Loucy (cell line): Measurements from ENCODE around the gene GATB.

Experiments used
- H2AFZ ChIP-seq: fragments of 200-600 bp; sonication (generic); 2 replicates; pipeline ENCODE4 v1.6.0; 2016; ENCODE audit warnings: antibody characterized with exemption, mild to moderate bottlenecking, low read length, moderate library complexity
- H3F3A ChIP-seq: fragments of 200-600 bp; 2 replicates; pipeline ENCODE4 v1.6.0; 2016; ENCODE audit warnings: antibody characterized with exemption, low read depth, mild to moderate bottlenecking
- H3K27me3 ChIP-seq: fragments of 200-600 bp; sonication (generic); 2 replicates; pipeline ENCODE4 v1.6.1; 2014; ENCODE audit warnings: low read length, mild to moderate bottlenecking; ENCODE audit not compliant: insufficient read depth, poor library complexity, severe bottlenecking
- H3K36me3 ChIP-seq: fragments of 200-600 bp; sonication (generic); 2 replicates; pipeline ENCODE4 v1.6.1; 2016; ENCODE audit warnings: low read length; ENCODE audit not compliant: insufficient read depth
- H3K4me1 ChIP-seq: fragments of 200-600 bp; sonication (generic); 2 replicates; pipeline ENCODE4 v1.5.1; 2014; ENCODE audit warnings: low read length, mild to moderate bottlenecking; ENCODE audit not compliant: insufficient read depth, poor library complexity, severe bottlenecking
- H3K4me2 ChIP-seq: fragments of 200-600 bp; sonication (generic); 2 replicates; pipeline ENCODE4 v1.6.0; 2014; ENCODE audit warnings: antibody characterized with exemption, low read length, low read depth, mild to moderate bottlenecking; ENCODE audit not compliant: poor library complexity, severe bottlenecking
- H3K4me3 ChIP-seq: fragments of 200-600 bp; sonication (generic); 2 replicates; pipeline ENCODE4 v1.5.1; 2014; ENCODE audit warnings: low read length, mild to moderate bottlenecking, mixed read lengths; ENCODE audit not compliant: poor library complexity, severe bottlenecking
- H3K79me2 ChIP-seq: fragments of 200-600 bp; sonication (generic); 2 replicates; pipeline ENCODE4 v1.6.1; 2014; ENCODE audit warnings: low read length; ENCODE audit not compliant: insufficient read depth
- H3K9ac ChIP-seq: fragments of 200-600 bp; sonication (generic); 2 replicates; pipeline ENCODE4 v1.6.0; 2014; ENCODE audit warnings: mild to moderate bottlenecking, low read depth, low read length, moderate library complexity; ENCODE audit not compliant: poor library complexity, severe bottlenecking
- H3K9me2 ChIP-seq: fragments of 200-600 bp; sonication (generic); replicated peaks from 2 replicates; pipeline ENCODE4 v1.6.1; 2016; ENCODE audit warnings: low read depth, low read length, mixed read lengths
- H3K9me3 ChIP-seq: fragments of 200-600 bp; sonication (generic); 2 replicates; pipeline ENCODE4 v1.6.1; 2014; ENCODE audit warnings: mild to moderate bottlenecking, antibody characterized with exemption, low read length, low read depth; ENCODE audit not compliant: insufficient read depth
- H4K20me1 ChIP-seq: fragments of 200-600 bp; sonication (generic); 2 replicates; pipeline ENCODE4 v1.6.0; 2014; ENCODE audit warnings: antibody characterized with exemption, low read length, mild to moderate bottlenecking; ENCODE audit not compliant: insufficient read depth, poor library complexity, severe bottlenecking
- EZH2phosphoT487 ChIP-seq: fragments of 200-600 bp; IDR thresholded peaks from 2 replicates; pipeline ENCODE4 v1.6.1; 2018; ENCODE audit warnings: antibody characterized with exemption, mild to moderate bottlenecking, moderate library complexity, borderline replicate concordance
- TF ChIP-seq, protein P1 (sequence below): fragments of 200-600 bp; sonication (generic); conservative IDR thresholded peaks from 2 replicates; pipeline ENCODE4 v1.5.1; 2014; ENCODE audit warnings: mild to moderate bottlenecking, antibody characterized with exemption, low read length

The GATB gene

DNA sequence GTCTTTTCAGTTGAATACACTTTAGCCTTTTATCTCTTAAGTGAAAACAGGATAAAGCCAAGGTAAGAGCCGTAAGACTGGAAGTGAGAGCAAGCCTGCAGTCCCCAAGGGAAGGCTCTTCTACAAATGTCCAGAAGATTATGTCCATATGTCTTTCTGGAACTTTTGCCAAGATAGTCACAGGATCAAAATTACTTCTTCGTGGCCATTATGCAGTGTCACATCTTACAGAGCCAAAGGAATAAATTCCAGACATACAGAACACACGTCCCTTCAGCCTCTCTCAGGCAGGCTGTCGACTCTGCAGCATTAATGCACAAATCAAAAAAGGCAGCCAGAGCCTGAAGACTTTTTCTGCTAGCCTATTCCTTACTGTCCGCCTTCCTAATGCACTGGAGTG, 10.9 kb upstream of the GATB start:
- Histone ChIP-seq H3K4me1 (no peaks in the 10 kb centered on the region), H2AFZ (no peak overlapping the region), H3K36me3 (no peaks in the 10 kb centered on the region), H3K9ac (no peak overlapping the region), H3K4me3 (no peak overlapping the region), H3K4me2 (no peak overlapping the region), H3F3A (no peaks in the 10 kb centered on the region), H3K9me2 (no peaks in the 10 kb centered on the region), H3K27me3 (no peaks in the 10 kb centered on the region), H3K9me3 (no peaks in the 10 kb centered on the region; the same call in 1 of the 2 replicates), H3K79me2 (no peaks in the 10 kb centered on the region), H4K20me1 (no peaks in the 10 kb centered on the region)
- TF ChIP-seq EZH2phosphoT487, result no peak
- TF ChIP-seq, protein P1, sequence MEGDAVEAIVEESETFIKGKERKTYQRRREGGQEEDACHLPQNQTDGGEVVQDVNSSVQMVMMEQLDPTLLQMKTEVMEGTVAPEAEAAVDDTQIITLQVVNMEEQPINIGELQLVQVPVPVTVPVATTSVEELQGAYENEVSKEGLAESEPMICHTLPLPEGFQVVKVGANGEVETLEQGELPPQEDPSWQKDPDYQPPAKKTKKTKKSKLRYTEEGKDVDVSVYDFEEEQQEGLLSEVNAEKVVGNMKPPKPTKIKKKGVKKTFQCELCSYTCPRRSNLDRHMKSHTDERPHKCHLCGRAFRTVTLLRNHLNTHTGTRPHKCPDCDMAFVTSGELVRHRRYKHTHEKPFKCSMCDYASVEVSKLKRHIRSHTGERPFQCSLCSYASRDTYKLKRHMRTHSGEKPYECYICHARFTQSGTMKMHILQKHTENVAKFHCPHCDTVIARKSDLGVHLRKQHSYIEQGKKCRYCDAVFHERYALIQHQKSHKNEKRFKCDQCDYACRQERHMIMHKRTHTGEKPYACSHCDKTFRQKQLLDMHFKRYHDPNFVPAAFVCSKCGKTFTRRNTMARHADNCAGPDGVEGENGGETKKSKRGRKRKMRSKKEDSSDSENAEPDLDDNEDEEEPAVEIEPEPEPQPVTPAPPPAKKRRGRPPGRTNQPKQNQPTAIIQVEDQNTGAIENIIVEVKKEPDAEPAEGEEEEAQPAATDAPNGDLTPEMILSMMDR, result no peak

DNA sequence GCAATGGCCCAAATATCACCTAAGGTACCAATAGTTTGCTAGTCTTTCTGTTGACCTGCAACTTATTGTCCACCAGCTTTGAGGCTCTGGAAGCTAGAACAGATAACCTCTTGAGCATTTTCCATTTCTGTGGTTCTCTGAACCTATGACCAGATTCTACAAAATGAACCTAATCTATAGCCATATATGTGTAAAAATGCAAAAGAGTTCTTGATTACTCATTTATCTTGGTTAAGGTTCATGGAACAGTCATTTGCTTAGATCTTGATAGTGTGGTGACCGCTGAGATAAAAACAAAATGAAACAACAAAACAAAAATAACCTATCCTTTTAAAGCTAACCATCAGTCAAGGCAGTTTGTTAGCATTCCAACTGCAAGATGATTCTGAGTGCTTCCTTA, 9.3 kb upstream of the GATB start:
- Histone ChIP-seq H3K9me3 (no peaks in the 10 kb centered on the region; the same call in 1 of the 2 replicates), H3F3A (no peaks in the 10 kb centered on the region), H3K9me2 (no peaks in the 10 kb centered on the region), H2AFZ (no peak overlapping the region), H3K36me3 (no peaks in the 10 kb centered on the region), H3K4me2 (no peak overlapping the region), H3K79me2 (no peaks in the 10 kb centered on the region), H3K27me3 (no peaks in the 10 kb centered on the region), H3K4me3 (no peak overlapping the region), H4K20me1 (no peaks in the 10 kb centered on the region), H3K4me1 (no peaks in the 10 kb centered on the region), H3K9ac (no peak overlapping the region)
- TF ChIP-seq EZH2phosphoT487, result no peak
- TF ChIP-seq, protein P1, result no peak

DNA sequence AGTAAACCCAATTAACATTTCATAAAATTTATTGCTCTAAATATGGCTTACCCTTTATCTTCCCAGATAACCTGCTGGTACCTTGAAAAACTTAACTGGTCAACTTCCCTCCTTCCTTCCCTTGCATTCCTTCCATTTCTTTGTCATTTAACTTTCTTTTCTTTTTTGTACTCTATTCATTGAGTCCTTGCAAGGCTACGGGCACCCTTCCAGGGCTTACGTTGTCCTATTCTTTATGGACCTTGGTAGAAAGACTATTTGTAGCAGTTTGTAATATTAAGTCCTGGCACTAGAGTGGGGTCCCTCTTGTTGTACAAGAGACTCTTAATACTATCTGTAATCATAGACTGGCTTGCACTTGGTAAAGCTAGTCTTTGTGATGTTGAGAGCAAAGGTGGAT, 8.0 kb upstream of the GATB start:
- Histone ChIP-seq H3K9me2 (no peaks in the 10 kb centered on the region), H3K9me3 (no peaks in the 10 kb centered on the region), H2AFZ (no peak overlapping the region), H3K9ac (no peak overlapping the region), H3K4me1 (no peaks in the 10 kb centered on the region), H3K27me3 (no peaks in the 10 kb centered on the region), H3K79me2 (no peaks in the 10 kb centered on the region), H3K4me3 (no peak overlapping the region), H3K4me2 (no peak overlapping the region), H4K20me1 (no peaks in the 10 kb centered on the region), H3K36me3 (no peaks in the 10 kb centered on the region), H3F3A (no peaks in the 10 kb centered on the region)
- TF ChIP-seq, protein P1, result no peak
- TF ChIP-seq EZH2phosphoT487, result no peak
